AG09319 (cell line): ENCODE measurements around the gene KCNK2.

Experiments used
- DNase-seq: peaks from one replicate; pipeline ENCODE4 v3.0.0-alpha.2; 2010; ENCODE audit warnings: low read depth; ENCODE audit errors: extremely low read depth
- CTCF ChIP-seq: IDR thresholded peaks from 2 replicates; pipeline ENCODE4 v1.5.1; 2011; ENCODE audit warnings: low read depth, mild to moderate bottlenecking, inconsistent platforms, low read length, moderate library complexity

Gene KCNK2

GRCh38 chr1:215264649-215265048, 182.1 kb downstream of the KCNK2 start:
- no peak for DNase-seq
- no peak for TF ChIP-seq CTCF

GRCh38 chr1:215267495-215267894, 185.0 kb downstream of the KCNK2 start:
- TF ChIP-seq CTCF, result no peak
- DNase-seq, result no peak

- no peak; the same call in 1 of the 2 replicates for TF ChIP-seq CTCF
- DNase-seq, result no peak
Observed at GRCh38 chr1:215269955-215270354, 187.4 kb downstream of the KCNK2 start.

GRCh38 chr1:215273838-215274516, 191.4 kb downstream of the KCNK2 start:
- no peak for TF ChIP-seq CTCF
- no peak for DNase-seq

- TF ChIP-seq CTCF, result no peak
Observed at GRCh38 chr1:215276582-215276981, 194.0 kb downstream of the KCNK2 start.

GRCh38 chr1:215277532-215277931, 195.0 kb downstream of the KCNK2 start:
- peak; percentile 83 for DNase-seq

More at GRCh38 chr1:215276582-215276981, 194.0 kb downstream of the KCNK2 start:
- DNase-seq, result no peak

More at GRCh38 chr1:215277532-215277931, 195.0 kb downstream of the KCNK2 start:
- TF ChIP-seq CTCF, result no peak
